K562 (cell line): ENCODE results near the gene GIPC3. TPM values are rescaled to one million over a fixed set of nuclear protein-coding genes. Genes with fewer than 3 reads are reported as not detected.

ENCODE experiments used
- FUS ChIP-seq: fragments of 200-400 bp; formaldehyde crosslinking; optimal IDR thresholded peaks from 2 replicates; pipeline ENCODE3; 2017; ENCODE audit warnings: low read depth, low read length
- POLR2A ChIP-seq: fragments of 450-650 bp; conservative IDR thresholded peaks from 2 replicates; pipeline ENCODE4 v1.6.1; 2016
- ZBTB8A ChIP-seq: fragments of 450-650 bp; IDR thresholded peaks from 2 replicates; pipeline ENCODE4 v1.6.1; 2018; ENCODE audit warnings: mild to moderate bottlenecking, moderate library complexity; ENCODE audit not compliant: partially characterized antibody
- ZNF766 ChIP-seq: fragments of 200-800 bp; sonication (Bioruptor generic); conservative IDR thresholded peaks from 2 replicates; pipeline ENCODE4 v1.6.1; 2016; ENCODE audit warnings: missing genetic modification characterization, missing compliant biosample characterization
- polyA plus RNA-seq, 8 experiments: library from polyadenylated mRNA; depleted of rRNA in 4 of 8; stranded (reverse) in 5 of 8; unstranded in 3 of 8; fragments of >200 nt; fragmentation: Nextera tagmentation in 2 of 8; fragmentation: Illumina TruSeq in 1 of 8; extraction: Ambion mirVana in 2 of 8; extraction: Trizol in 1 of 8; gene quantifications; 2 replicates each; pipeline versions ENCODE4 v1.2.1 to v1.2.3, GENCODE V29; 2011 to 2014; ENCODE audit warnings: inconsistent platforms in 1 of 8, missing spikeins in 1 of 8
- total RNA-seq, 7 experiments: library from RNA; depleted of rRNA in 6 of 7; stranded (reverse); fragments of >200 nt in 6 of 7; fragmentation: Illumina TruSeq in 2 of 7; extraction: Trizol in 2 of 7; gene quantifications; 2 replicates each; pipeline versions ENCODE4 v1.2.1 to v1.2.3, GENCODE V29; 2011 to 2021; ENCODE audit warnings: low replicate concordance in 1 of 7
- TF ChIP-seq, protein P1 (sequence below): fragments of 450-650 bp; IDR thresholded peaks from 2 replicates; pipeline ENCODE4 v1.6.1; 2016; ENCODE audit warnings: low read depth
- TF ChIP-seq, protein P2 (sequence below): fragments of 250-450 bp; sonication (Bioruptor Pico); IDR thresholded peaks from 2 replicates; pipeline ENCODE4 v1.4.0; 2020
- TF ChIP-seq, protein P3 (sequence below): fragments of 250-450 bp; sonication (Bioruptor Pico); IDR thresholded peaks from 2 replicates; pipeline ENCODE4 v1.5.0; 2021; ENCODE audit warnings: mild to moderate bottlenecking, moderate library complexity

GIPC3 gene
- total and polyA plus RNA-seq, 9 of the 15 experiments (the other 6 are each of a cell fraction or from before 2014, with no cell fraction given) = 0.03 to 3.6 (median 1.5) TPM; not detected in 1

DNA sequence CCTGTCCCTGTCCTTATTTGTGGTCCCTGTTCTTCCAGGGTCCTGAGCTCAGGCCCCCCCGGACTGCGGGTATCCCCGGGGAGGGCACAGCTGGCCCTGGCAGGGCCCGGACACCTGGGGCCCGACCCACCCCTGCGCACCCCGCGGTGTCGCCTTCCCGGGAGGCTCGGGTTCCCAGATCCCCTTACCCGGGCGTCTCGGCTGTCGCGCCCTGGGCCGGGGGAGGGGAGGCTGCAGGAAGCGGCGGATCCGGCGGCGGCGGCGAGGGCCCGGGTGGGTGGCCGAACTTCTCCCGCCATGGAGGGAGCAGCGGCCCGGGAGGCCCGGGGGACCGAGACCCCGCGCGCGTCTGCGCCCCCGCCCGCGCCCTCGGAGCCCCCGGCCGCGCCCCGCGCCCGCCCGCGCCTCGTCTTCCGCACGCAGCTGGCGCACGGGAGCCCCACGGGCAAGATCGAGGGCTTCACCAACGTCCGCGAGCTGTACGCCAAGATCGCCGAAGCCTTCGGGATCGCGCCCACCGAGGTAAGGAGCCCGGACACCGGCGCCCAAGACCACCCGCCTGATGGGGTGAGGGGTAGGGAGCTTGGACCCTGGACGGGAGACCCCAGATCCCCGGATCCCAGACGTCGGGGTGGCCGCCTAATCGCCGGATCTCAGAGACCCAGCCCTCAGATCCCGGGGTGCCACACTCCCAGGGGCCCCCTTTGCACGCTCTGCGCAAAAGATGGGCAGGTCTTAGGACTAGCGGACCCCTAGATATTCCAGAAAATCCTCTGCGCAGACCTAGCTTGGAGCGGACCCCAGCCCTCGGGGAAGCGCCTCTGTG is at the start of gene GIPC3 (continued):
- TF ChIP-seq, protein P1, sequence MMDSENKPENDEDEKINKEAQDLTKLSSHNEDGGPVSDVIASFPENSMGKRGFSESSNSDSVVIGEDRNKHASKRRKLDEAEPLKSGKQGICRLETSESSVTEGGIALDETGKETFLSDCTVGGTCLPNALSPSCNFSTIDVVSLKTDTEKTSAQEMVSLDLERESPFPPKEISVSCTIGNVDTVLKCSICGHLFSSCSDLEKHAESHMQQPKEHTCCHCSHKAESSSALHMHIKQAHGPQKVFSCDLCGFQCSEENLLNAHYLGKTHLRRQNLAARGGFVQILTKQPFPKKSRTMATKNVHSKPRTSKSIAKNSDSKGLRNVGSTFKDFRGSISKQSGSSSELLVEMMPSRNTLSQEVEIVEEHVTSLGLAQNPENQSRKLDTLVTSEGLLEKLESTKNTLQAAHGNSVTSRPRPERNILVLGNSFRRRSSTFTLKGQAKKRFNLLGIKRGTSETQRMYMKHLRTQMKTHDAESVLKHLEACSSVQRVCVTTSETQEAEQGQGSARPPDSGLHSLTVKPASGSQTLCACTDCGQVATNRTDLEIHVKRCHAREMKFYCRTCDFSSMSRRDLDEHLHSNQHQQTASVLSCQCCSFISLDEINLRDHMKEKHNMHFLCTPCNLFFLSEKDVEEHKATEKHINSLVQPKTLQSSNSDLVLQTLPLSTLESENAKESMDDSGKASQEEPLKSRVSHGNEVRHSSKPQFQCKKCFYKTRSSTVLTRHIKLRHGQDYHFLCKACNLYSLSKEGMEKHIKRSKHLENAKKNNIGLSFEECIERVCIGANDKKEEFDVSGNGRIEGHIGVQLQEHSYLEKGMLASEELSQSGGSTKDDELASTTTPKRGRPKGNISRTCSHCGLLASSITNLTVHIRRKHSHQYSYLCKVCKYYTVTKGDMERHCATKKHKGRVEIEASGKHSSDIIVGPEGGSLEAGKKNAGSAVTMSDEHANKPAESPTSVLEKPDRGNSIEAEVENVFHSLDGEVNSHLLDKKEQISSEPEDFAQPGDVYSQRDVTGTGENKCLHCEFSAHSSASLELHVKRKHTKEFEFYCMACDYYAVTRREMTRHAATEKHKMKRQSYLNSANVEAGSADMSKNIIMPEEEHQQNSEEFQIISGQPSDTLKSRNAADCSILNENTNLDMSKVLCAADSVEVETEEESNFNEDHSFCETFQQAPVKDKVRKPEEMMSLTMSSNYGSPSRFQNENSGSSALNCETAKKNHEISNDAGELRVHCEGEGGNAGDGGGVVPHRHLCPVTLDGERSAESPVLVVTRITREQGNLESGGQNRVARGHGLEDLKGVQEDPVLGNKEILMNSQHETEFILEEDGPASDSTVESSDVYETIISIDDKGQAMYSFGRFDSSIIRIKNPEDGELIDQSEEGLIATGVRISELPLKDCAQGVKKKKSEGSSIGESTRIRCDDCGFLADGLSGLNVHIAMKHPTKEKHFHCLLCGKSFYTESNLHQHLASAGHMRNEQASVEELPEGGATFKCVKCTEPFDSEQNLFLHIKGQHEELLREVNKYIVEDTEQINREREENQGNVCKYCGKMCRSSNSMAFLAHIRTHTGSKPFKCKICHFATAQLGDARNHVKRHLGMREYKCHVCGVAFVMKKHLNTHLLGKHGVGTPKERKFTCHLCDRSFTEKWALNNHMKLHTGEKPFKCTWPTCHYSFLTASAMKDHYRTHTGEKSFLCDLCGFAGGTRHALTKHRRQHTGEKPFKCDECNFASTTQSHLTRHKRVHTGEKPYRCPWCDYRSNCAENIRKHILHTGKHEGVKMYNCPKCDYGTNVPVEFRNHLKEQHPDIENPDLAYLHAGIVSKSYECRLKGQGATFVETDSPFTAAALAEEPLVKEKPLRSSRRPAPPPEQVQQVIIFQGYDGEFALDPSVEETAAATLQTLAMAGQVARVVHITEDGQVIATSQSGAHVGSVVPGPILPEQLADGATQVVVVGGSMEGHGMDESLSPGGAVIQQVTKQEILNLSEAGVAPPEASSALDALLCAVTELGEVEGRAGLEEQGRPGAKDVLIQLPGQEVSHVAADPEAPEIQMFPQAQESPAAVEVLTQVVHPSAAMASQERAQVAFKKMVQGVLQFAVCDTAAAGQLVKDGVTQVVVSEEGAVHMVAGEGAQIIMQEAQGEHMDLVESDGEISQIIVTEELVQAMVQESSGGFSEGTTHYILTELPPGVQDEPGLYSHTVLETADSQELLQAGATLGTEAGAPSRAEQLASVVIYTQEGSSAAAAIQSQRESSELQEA = no peak
- no peak for TF ChIP-seq FUS
- TF ChIP-seq ZNF766 (CRISPR knock-in tag) = no peak
- TF ChIP-seq, protein P2, sequence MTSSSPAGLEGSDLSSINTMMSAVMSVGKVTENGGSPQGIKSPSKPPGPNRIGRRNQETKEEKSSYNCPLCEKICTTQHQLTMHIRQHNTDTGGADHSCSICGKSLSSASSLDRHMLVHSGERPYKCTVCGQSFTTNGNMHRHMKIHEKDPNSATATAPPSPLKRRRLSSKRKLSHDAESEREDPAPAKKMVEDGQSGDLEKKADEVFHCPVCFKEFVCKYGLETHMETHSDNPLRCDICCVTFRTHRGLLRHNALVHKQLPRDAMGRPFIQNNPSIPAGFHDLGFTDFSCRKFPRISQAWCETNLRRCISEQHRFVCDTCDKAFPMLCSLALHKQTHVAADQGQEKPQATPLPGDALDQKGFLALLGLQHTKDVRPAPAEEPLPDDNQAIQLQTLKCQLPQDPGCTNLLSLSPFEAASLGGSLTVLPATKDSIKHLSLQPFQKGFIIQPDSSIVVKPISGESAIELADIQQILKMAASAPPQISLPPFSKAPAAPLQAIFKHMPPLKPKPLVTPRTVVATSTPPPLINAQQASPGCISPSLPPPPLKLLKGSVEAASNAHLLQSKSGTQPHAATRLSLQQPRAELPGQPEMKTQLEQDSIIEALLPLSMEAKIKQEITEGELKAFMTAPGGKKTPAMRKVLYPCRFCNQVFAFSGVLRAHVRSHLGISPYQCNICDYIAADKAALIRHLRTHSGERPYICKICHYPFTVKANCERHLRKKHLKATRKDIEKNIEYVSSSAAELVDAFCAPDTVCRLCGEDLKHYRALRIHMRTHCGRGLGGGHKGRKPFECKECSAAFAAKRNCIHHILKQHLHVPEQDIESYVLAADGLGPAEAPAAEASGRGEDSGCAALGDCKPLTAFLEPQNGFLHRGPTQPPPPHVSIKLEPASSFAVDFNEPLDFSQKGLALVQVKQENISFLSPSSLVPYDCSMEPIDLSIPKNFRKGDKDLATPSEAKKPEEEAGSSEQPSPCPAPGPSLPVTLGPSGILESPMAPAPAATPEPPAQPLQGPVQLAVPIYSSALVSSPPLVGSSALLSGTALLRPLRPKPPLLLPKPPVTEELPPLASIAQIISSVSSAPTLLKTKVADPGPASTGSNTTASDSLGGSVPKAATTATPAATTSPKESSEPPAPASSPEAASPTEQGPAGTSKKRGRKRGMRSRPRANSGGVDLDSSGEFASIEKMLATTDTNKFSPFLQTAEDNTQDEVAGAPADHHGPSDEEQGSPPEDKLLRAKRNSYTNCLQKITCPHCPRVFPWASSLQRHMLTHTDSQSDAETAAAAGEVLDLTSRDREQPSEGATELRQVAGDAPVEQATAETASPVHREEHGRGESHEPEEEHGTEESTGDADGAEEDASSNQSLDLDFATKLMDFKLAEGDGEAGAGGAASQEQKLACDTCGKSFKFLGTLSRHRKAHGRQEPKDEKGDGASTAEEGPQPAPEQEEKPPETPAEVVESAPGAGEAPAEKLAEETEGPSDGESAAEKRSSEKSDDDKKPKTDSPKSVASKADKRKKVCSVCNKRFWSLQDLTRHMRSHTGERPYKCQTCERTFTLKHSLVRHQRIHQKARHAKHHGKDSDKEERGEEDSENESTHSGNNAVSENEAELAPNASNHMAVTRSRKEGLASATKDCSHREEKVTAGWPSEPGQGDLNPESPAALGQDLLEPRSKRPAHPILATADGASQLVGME = no peak
- TF ChIP-seq ZBTB8A = no peak
- TF ChIP-seq, protein P3, sequence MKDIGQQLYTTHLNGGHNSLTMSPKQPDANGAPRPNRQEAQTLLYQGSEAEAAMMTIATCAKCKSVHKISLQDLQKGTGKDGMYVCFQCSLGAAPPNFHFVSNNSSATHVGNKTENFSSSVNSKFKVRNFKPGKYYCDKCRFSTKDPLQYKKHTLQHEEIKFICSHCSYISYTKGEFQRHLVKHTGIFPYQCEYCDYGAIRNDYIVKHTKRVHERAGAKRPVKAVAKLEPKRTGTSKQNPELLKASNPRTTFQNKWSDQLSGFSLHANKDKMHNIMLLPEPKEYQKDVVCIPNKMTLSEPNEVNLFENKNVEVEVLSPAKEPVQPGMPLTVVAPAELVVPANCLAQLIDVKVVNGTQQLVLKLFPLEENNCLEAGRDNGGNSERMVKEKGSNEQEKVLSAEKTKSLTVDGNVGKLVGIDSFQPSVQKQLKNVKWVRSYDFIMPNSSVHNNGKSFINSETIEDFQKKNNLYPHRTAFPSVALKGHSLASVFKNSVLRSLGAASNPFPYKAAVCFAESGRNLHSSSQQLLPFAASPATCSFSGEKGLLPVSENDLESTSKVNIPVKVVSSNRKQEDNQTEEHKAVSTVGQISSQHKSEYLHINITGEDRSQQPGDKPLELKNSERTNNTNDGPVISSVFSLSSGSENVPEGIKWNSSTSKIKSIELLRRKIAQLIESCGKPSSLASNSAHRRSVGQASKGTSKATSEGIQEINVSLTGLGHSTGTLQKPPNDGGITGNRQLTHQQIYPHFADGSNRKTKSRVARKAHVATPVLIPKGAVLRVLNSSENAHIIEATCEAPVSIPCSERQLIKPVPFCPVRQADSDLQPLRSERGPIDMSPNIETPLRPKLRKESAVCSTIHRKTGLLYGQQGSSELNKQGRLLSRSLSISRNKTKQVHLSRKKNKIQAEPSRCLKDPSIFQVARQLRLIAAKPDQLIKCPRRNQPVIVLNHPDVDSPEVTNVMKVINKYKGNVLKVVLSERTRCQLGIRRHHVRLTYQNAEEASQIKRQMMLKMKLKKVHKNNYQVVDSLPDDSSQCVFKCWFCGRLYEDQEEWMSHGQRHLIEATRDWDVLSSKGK (CRISPR knock-in tag) = no peak
- no peak for TF ChIP-seq POLR2A
